Fibroblast of mammary gland (primary cell): ENCODE data around the gene CD320.
"Not testable (repeated sequence)": the region's sequence is repeated elsewhere in the genome, so short reads cannot be mapped to it uniquely, and the experiment has no call there.

Source experiments
- DNase-seq: peaks from one replicate; pipeline ENCODE4 v3.0.0-alpha.2; 2010; ENCODE audit warnings: low read depth
- H3K4me3 ChIP-seq: 2 replicates; pipeline ENCODE4 v1.5.1; 2011; ENCODE audit warnings: low read depth, mild to moderate bottlenecking, low read length, moderate library complexity; ENCODE audit not compliant: control insufficient read depth
- TF ChIP-seq, protein P1 (sequence below): conservative IDR thresholded peaks from 2 replicates; pipeline ENCODE4 v1.5.1; 2011; ENCODE audit warnings: low read depth, low read length, inconsistent platforms; ENCODE audit not compliant: control insufficient read depth, insufficient read depth

The CD320 gene

DNA sequence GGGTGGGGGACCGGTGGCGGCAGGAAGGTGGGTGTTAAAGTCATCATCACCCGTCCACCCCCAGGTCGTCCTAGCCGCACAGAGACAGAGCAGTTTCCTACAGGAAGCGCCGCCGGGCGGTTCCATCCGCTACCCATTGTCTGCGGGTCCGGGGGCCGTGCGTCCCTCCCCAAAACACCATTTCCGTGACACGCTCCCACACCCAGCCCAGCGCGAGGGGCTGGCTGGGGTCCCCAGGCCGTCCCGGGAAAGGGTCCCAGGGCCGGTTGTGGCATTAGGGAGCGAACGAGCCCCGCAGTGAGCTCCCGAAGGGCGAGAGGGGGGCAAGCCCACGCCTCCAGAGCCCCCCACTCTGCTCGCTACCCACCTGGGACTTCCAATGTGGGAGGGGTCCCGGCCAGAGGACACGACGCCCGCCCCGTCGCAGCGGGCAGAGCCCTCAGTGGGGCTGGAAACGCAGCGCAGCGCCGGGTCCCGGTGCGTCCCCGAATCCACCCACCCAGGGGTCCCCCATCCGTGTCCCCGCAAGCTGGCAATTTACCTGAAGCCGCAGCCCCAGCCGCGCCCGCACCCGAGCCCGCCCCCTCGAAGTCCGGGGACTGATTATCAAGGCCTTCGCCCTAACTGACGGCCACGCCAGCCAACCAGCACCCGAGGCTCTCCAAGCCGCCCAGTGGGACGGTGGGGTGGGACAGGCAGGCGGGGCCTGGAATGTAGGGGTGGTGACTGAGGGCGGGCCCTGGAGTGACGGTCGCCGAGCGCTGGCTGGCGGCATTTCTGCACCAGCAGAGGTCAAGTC is 34.7 kb upstream of the CD320 start, which contains the start of gene KANK3:
TSS of gene KANK3 (minus strand) at position 579 of the 799 bp plus-strand sequence. CDS start 5,434 bp downstream, outside the sequence.
- peak within 1 kb of the TSS; percentile 37 for H3K4me3 ChIP-seq
- TF ChIP-seq, protein P1, sequence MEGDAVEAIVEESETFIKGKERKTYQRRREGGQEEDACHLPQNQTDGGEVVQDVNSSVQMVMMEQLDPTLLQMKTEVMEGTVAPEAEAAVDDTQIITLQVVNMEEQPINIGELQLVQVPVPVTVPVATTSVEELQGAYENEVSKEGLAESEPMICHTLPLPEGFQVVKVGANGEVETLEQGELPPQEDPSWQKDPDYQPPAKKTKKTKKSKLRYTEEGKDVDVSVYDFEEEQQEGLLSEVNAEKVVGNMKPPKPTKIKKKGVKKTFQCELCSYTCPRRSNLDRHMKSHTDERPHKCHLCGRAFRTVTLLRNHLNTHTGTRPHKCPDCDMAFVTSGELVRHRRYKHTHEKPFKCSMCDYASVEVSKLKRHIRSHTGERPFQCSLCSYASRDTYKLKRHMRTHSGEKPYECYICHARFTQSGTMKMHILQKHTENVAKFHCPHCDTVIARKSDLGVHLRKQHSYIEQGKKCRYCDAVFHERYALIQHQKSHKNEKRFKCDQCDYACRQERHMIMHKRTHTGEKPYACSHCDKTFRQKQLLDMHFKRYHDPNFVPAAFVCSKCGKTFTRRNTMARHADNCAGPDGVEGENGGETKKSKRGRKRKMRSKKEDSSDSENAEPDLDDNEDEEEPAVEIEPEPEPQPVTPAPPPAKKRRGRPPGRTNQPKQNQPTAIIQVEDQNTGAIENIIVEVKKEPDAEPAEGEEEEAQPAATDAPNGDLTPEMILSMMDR = no peak

DNA sequence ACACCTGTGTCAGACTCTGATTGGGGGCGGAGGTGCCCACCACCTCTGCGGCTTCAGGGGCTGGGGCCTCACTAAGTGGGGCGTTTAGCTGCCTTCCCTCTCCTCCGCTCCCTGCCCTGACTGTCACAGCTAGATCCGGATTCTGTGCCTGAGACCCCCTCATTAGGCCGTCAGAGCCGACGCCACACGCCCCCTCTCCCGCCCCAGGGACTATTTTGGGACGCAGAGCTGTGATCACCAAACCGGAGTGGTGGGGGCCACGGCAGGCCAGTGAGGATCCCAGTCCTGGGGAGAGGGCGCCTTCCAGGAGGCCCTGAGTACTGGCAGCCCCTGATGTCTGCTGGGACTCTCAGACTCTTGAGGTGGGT is 34.1 kb upstream of the CD320 start:
- no peak overlapping the region for H3K4me3 ChIP-seq

More for the DNA sequence above, 34.7 kb upstream of the CD320 start, which contains the start of gene KANK3:
- DNase-seq = peak; percentile 95

DNA sequence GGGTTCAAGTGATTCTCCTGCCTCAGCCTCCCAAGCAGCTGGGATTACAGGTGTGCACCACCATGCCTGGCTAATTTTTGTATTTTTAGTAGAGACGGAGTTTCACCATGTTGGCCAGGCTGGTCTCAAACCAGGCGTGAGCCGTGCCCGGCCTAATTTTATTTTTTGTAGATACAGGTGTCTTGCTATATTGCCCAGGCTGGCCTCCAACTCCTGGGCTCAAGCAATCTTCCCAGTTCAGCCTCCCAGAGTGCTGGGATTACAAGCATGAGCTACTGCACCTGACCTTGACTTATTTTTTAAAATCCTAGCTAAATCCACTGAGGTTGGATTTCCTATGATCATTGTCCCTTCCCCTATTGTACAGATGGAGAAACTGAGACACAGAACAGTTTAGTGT is 33.3 kb upstream of the CD320 start:
- not testable (repeated sequence) for DNase-seq

More for the DNA sequence above, 34.1 kb upstream of the CD320 start:
- DNase-seq = no peak
- TF ChIP-seq, protein P1 = no peak

DNA sequence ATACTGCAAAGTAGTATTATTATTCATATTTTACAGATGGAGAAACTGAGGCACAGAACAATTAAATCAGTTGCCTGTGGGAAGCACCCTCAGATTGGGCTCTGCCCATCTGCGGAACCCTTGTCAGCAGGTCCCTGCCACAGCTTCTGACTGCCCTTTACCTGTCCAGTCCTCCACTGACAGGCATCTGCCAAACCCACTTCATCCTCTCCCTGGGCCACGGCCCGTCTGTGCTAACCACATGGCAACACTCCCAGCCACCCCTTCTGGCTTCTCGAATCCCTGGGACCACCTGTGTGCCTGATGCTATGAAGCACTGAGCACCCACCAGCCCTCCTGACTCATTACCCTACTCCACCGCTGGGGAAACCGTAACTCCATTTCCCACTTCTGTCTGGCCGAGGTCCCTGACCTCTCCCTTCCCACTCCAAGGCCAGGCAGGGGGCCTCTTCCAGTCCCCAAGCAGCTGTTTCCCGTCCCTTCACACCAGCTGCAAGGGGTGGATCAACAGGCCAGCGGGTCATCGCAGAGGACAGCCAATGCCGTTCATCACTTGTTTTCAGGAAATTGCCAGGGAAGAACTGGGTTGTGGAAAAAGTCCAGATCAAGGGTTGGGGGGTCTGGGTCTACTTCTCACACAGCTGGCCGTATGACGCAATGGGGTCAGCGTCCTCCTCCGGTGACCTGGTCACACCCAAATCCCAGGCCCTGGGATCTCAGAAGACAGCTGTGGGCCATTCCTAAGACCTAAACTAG is 32.4 kb upstream of the CD320 start:
- TF ChIP-seq, protein P1 = no peak
- DNase-seq = no peak
- no peak overlapping the region for H3K4me3 ChIP-seq

More for the DNA sequence above, 33.3 kb upstream of the CD320 start:
- H3K4me3 ChIP-seq = not testable (repeated sequence)

DNA sequence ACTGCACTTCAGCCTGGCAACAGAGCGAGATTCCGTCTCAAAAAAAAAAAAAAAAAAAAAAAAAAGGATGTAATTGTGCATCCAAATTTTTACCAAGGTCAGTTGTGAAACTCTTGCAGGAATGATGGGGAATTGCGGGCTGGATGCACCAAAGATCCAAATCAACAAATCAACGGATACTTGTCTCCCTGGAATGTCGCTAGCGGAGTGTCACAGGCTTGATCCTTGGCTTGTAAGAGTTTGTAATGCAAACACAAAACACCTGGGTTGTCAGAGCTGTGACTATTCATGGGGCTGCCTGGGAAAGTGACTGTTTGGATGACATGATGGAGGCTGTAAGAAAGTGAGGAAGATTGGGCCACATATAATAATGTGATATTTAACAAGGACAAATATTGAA is 30.7 kb upstream of the CD320 start:
- DNase-seq = no peak
- H3K4me3 ChIP-seq = no peak overlapping the region
- TF ChIP-seq, protein P1 = no peak

DNA sequence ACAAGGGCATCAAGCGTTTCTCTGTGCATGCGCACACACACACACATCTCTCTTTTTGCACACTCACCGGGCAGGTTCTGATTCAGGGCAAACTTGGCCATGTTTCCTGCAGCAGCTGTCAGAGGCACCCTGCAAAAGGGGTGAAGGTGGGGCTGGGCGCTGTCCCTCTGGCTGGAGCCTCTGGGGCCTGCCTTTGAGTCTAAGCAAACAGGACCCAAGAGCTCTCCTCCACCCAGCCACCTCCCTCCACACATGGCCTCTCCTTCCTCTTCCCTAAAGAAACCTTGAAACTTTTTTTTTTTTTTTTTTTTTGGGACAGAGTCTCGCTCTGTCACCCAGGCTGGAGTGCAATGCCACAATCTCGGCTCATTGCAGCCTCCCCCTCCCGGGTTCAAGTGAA is 29.6 kb upstream of the CD320 start:
- TF ChIP-seq, protein P1 = no peak
- DNase-seq = no peak
- no peak overlapping the region for H3K4me3 ChIP-seq

DNA sequence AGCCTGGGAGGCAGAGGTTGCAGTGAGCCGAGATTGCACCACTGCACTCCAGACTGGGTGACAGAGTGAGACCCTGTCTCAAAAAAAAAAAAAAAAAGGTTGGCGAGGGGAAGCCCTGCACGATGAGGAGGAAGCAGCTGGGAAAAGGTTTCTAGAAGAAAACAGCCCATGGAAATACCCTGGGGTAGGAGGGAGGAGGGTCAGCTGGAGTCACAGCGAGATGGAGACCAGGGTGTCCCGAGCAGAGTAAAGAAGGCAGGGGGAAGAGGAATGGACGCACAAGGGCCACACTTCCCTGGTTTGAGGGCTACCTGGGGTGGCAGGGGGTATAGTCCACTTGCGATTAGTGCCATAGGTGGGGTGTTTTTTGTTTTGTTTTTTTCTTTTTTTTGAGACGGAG is 28.5 kb upstream of the CD320 start:
- DNase-seq = no peak
- TF ChIP-seq, protein P1 = no peak

More for the DNA sequence above, 28.5 kb upstream of the CD320 start:
- H3K4me3 ChIP-seq = no peak overlapping the region
